Measurements from ENCODE around the gene SPAG6. TPM values are rescaled to one million over a fixed set of nuclear protein-coding genes. Genes with fewer than 3 reads are reported as not detected.

The SPAG6 gene
- total and polyA plus RNA-seq, 4 donors, result 0.23 TPM; not detected in 3

- TF ChIP-seq ZBTB33 (IDR thresholded peaks at IDR 0.05) (no peak), NR2F2 (IDR thresholded peaks at IDR 0.05) (no peak), SP1 (IDR thresholded peaks at IDR 0.05) (no peak), HNF4G (IDR thresholded peaks at IDR 0.05) (no peak), FOXA2 (IDR thresholded peaks at IDR 0.05) (no peak)
These were observed 19.1 kb upstream of the SPAG6 start (continued) for GRCh38 chr10:22326145-22326702.

- no peak overlapping the region for H3K4me3 ChIP-seq (ENCODE audit: low read depth in 1 of 3, low read length in 3 of 3)
- no peak overlapping the region for H3K27ac ChIP-seq (ENCODE audit: low read depth in 1 of 2, low read length in 2 of 2)
- H3K9me3 ChIP-seq (ENCODE audit: control insufficient read depth in 4 of 4, low read length in 3 of 4), result peaks cover 0 to 2% (median 0%) of the 10 kb centered on the region in 4 donors
- no peak overlapping the region for H3K9ac ChIP-seq (ENCODE audit: low read depth in 1 of 2, low read length in 2 of 2)
- peaks cover 3 to 17% (median 13%) of the 10 kb centered on the region in 4 donors for H3K36me3 ChIP-seq (ENCODE audit: control insufficient read depth in 4 of 4, insufficient read depth in 3 of 4, low read depth in 1 of 4, low read length in 3 of 4)
- H3K27me3 ChIP-seq (ENCODE audit: control insufficient read depth in 4 of 4, insufficient read depth in 4 of 4, low read length in 3 of 4), result peaks cover 0 to 5% (median 0%) of the 10 kb centered on the region in 4 donors
- DNase-seq (ENCODE audit: low spot score), result no peak
- WGBS, result 96% methylated on average over 3 of the region's 3 CpGs
- peaks cover 3 to 21% (median 16%) of the 10 kb centered on the region in 4 donors for H3K4me1 ChIP-seq (ENCODE audit: control insufficient read depth in 4 of 4, insufficient read depth in 4 of 4, low read length in 3 of 4)
- no peak for TF ChIP-seq TAF1 (conservative IDR thresholded peaks at IDR 0.05)
- no peak for TF ChIP-seq SP1 (IDR thresholded peaks at IDR 0.05)
- no peak for TF ChIP-seq HNF4G (IDR thresholded peaks at IDR 0.05)
- no peak for TF ChIP-seq ATF3 (IDR thresholded peaks at IDR 0.05)
- no peak for TF ChIP-seq FOXA2 (IDR thresholded peaks at IDR 0.05)
- no peak for TF ChIP-seq MAX (IDR thresholded peaks at IDR 0.05)
These were observed 16.1 kb upstream of the SPAG6 start for GRCh38 chr10:22329150-22329549.

- peaks cover 0 to 18% (median 7%) of the 10 kb centered on the region in 4 donors for H3K27me3 ChIP-seq (ENCODE audit: control insufficient read depth in 4 of 4, insufficient read depth in 4 of 4, low read length in 3 of 4)
- 95% methylated on average over 7 of the region's 7 CpGs for whole genome bisulfite sequencing
These were observed 13.1 kb upstream of the SPAG6 start for GRCh38 chr10:22332116-22332692.

More at GRCh38 chr10:22332116-22332692, 13.1 kb upstream of the SPAG6 start:
- no peak overlapping the region for H3K27ac ChIP-seq (ENCODE audit: low read depth in 1 of 2, low read length in 2 of 2)
- H3K4me1 ChIP-seq (ENCODE audit: control insufficient read depth in 4 of 4, insufficient read depth in 4 of 4, low read length in 3 of 4), result peaks cover 3 to 29% (median 23%) of the 10 kb centered on the region in 4 donors
- TF ChIP-seq SP1 (IDR thresholded peaks at IDR 0.05) (no peak), FOXA1 (IDR thresholded peaks at IDR 0.05) (no peak), MAX (IDR thresholded peaks at IDR 0.05) (no peak), NR2F2 (IDR thresholded peaks at IDR 0.05) (no peak), TAF1 (conservative IDR thresholded peaks at IDR 0.05) (no peak), HNF4G (IDR thresholded peaks at IDR 0.05) (no peak), GABPA (IDR thresholded peaks at IDR 0.05 in 1 of 2, conservative IDR thresholded peaks at IDR 0.05 in 1 of 2) (no peak)
- no peak for DNase-seq (ENCODE audit: low spot score)
- H3K9me3 ChIP-seq (ENCODE audit: control insufficient read depth in 4 of 4, low read length in 3 of 4), result peaks cover 0 to 7% (median 1%) of the 10 kb centered on the region in 4 donors
- peaks cover 3 to 15% (median 13%) of the 10 kb centered on the region in 4 donors for H3K36me3 ChIP-seq (ENCODE audit: control insufficient read depth in 4 of 4, insufficient read depth in 3 of 4, low read depth in 1 of 4, low read length in 3 of 4)
- no peak overlapping the region for H3K9ac ChIP-seq (ENCODE audit: low read depth in 1 of 2, low read length in 2 of 2)
- no peak overlapping the region for H3K4me3 ChIP-seq (ENCODE audit: low read depth in 1 of 3, low read length in 3 of 3)

Data from liver (tissue), 9 donors.